Karpas-422 (cell line): ENCODE measurements around the gene IGF2. TPM values are rescaled to one million over a fixed set of nuclear protein-coding genes. Genes with fewer than 3 reads are reported as not detected.

ENCODE experiments used
- DNase-seq: peaks from one replicate; pipeline ENCODE4 v3.0.0-alpha.2; 2015
- H2AFZ ChIP-seq: fragments of 200-600 bp; sonication (generic); 2 replicates; pipeline ENCODE4 v1.6.1; 2014; ENCODE audit warnings: antibody characterized with exemption, low read length, mixed read lengths
- H3K27ac ChIP-seq: fragments of 200-600 bp; sonication (generic); 2 replicates; pipeline ENCODE4 v1.5.1; 2014; ENCODE audit warnings: mild to moderate bottlenecking, low read length, moderate library complexity
- H3K27me3 ChIP-seq: fragments of 200-600 bp; sonication (generic); 2 replicates; pipeline ENCODE4 v1.6.1; 2014; ENCODE audit warnings: low read length, mixed read lengths
- H3K36me3 ChIP-seq: fragments of 200-600 bp; sonication (generic); 2 replicates; pipeline ENCODE4 v1.6.1; 2014; ENCODE audit warnings: low read length, mixed read lengths; ENCODE audit not compliant: insufficient read depth
- H3K4me1 ChIP-seq: fragments of 200-600 bp; sonication (generic); 2 replicates; pipeline ENCODE4 v1.6.1; 2014; ENCODE audit warnings: mild to moderate bottlenecking, low read length, mixed read lengths
- H3K4me2 ChIP-seq: fragments of 200-600 bp; sonication (generic); 2 replicates; pipeline ENCODE4 v1.6.1; 2014; ENCODE audit warnings: low read length, low read depth, mild to moderate bottlenecking; ENCODE audit not compliant: poor library complexity, severe bottlenecking
- H3K4me3 ChIP-seq: fragments of 200-600 bp; sonication (generic); 2 replicates; pipeline ENCODE4 v1.5.1; 2014; ENCODE audit warnings: mild to moderate bottlenecking, antibody characterized with exemption, low read length, mixed read lengths
- H3K79me2 ChIP-seq: fragments of 200-600 bp; sonication (generic); 2 replicates; pipeline ENCODE4 v1.6.1; 2014; ENCODE audit warnings: mild to moderate bottlenecking, low read length, mixed read lengths
- H3K9ac ChIP-seq: fragments of 200-600 bp; sonication (generic); 2 replicates; pipeline ENCODE4 v1.6.0; 2014; ENCODE audit warnings: low read length
- H3K9me2 ChIP-seq: fragments of 200-600 bp; sonication (generic), shearing (Covaris generic); replicated peaks from 2 replicates; pipeline ENCODE4 v1.6.0; 2014; ENCODE audit warnings: mild to moderate bottlenecking, low read length, moderate library complexity; ENCODE audit not compliant: insufficient read depth
- H3K9me3 ChIP-seq: fragments of 300-700, 200-600 bp; sonication (generic); 2 replicates; pipeline ENCODE4 v1.6.1; 2014; ENCODE audit warnings: low read length, mixed read lengths
- H4K20me1 ChIP-seq: fragments of 200-600 bp; sonication (generic); 2 replicates; pipeline ENCODE4 v1.6.1; 2014; ENCODE audit warnings: mild to moderate bottlenecking, antibody characterized with exemption, low read length, low read depth; ENCODE audit not compliant: insufficient read depth
- total RNA-seq: library from RNA; depleted of rRNA; stranded (reverse); fragments of >200 nt; shearing (Covaris generic); gene quantifications from 2 replicates; pipeline ENCODE4 v1.2.3, GENCODE V29; 2014; ENCODE audit warnings: low replicate concordance

The IGF2 gene
- total RNA-seq, 1 experiment from 2014 or later: not detected

DNA sequence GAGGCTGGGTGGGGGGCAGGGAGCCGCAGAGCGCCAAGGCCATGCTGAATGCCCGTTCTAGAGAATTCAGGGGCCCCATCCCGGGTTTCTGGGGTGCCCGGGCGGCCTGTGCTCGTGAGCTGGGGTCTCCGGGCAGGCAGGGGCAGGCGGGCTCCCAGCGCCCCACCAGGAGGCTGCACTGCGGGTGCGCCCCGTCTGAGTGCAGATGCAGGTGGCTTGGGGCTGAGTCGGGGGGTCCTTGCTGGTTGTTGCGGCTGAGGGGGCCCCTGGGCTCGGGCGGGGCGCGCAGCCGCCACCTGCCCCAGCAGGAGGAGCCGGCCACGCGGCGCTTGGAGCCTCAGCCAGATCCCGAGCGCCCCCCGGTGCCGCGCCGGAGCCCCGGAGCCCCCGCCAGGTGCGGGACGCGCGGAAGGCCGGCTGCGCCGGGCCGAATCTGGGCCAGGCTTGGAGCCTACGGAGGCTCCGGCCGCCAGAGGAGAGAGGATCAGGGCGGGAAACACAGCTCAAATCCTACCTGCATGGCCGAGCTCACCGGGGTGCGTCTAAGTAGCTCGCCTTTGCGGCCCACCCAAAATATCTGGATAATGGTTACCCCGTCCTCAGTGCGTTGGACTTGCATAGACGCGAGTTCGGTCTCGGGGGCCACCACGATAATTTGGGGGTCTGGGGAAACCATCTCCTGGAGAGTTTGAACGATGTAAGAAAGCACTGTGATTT, 590 bp upstream of the IGF2 start:
- H4K20me1 ChIP-seq: no peaks in the 10 kb centered on the region
- no peak overlapping the region for H3K27ac ChIP-seq
- no peak for DNase-seq
- H3K4me3 ChIP-seq: no peak overlapping the region
- no peaks in the 10 kb centered on the region for H3K9me3 ChIP-seq
- H2AFZ ChIP-seq: no peak overlapping the region
- no peak overlapping the region for H3K4me2 ChIP-seq
- H3K4me1 ChIP-seq: no peaks in the 10 kb centered on the region
- no peaks in the 10 kb centered on the region for H3K36me3 ChIP-seq
- H3K79me2 ChIP-seq: no peaks in the 10 kb centered on the region
- no peaks in the 10 kb centered on the region for H3K9me2 ChIP-seq
- no peak overlapping the region for H3K9ac ChIP-seq
- no peaks in the 10 kb centered on the region for H3K27me3 ChIP-seq

DNA sequence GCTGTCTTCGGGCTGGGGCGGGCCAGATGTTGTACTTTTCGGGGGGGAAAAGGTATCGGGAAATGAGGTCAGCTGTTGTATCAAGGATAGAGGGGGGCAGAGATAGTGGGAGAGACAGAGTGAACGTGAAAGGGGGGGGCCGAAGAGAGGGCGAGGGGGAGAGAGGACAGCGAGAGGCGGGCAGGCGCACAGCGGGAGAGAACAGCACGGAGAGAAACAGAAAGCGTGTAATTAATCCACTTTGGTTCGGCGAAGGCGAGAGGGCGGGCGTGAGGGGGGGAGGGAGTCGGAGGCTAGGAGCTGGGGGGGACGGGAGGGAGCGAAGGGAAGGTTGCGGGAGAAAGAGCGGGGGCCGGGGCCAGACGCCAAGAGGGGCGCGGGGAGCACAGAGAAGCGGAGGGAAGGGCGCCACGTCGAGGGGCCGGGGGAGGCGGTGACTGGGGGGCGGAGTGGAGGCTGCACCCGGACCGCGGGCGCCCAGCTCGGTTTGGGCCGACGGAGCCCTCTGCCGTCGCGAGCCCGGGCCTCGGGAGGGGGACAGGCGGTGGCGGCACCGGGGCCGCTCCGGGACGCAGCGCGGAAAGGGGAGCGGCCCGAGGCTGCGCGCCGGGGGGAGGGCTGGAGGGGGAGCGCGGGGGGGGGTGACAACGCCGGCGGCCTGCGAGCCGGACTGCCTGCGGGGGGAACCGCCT, 612 bp downstream of the IGF2 start:
- H3K4me2 ChIP-seq: no peak overlapping the region

DNA sequence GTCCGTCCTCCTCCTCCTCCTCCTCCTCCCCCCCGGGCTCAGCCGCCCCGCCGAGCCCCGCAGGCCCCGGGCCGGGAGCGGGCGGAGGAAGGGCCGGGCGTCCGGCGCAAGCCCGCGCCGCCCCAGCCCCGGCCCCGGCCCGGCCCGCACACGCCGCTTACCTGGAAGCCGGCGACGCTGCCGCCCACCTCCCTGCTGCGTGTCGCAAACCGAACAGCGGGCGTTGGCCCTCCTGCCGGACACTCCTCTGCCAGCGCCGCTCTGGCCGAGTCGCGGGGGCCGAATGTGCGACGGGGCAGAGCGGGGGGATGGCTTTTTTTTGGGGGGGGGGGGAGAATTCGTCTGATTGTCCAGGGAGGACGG, 1.1 kb downstream of the IGF2 start:
- Histone ChIP-seq H3K9me3 (no peaks in the 10 kb centered on the region), H3K36me3 (no peaks in the 10 kb centered on the region), H3K9me2 (no peaks in the 10 kb centered on the region), H3K4me3 (no peak overlapping the region), H3K4me2 (no peak overlapping the region), H2AFZ (no peak overlapping the region), H3K27me3 (no peaks in the 10 kb centered on the region), H3K27ac (no peak overlapping the region), H4K20me1 (no peaks in the 10 kb centered on the region), H3K9ac (no peak overlapping the region), H3K79me2 (no peaks in the 10 kb centered on the region), H3K4me1 (no peaks in the 10 kb centered on the region)
- no peak for DNase-seq

More for the DNA sequence above, 612 bp downstream of the IGF2 start:
- Histone ChIP-seq H2AFZ (no peak overlapping the region), H3K4me1 (no peaks in the 10 kb centered on the region), H4K20me1 (no peaks in the 10 kb centered on the region), H3K9me2 (no peaks in the 10 kb centered on the region), H3K4me3 (no peak overlapping the region), H3K9me3 (no peaks in the 10 kb centered on the region), H3K27ac (no peak overlapping the region), H3K36me3 (no peaks in the 10 kb centered on the region), H3K9ac (no peak overlapping the region), H3K27me3 (no peaks in the 10 kb centered on the region), H3K79me2 (no peaks in the 10 kb centered on the region)
- DNase-seq: no peak

DNA sequence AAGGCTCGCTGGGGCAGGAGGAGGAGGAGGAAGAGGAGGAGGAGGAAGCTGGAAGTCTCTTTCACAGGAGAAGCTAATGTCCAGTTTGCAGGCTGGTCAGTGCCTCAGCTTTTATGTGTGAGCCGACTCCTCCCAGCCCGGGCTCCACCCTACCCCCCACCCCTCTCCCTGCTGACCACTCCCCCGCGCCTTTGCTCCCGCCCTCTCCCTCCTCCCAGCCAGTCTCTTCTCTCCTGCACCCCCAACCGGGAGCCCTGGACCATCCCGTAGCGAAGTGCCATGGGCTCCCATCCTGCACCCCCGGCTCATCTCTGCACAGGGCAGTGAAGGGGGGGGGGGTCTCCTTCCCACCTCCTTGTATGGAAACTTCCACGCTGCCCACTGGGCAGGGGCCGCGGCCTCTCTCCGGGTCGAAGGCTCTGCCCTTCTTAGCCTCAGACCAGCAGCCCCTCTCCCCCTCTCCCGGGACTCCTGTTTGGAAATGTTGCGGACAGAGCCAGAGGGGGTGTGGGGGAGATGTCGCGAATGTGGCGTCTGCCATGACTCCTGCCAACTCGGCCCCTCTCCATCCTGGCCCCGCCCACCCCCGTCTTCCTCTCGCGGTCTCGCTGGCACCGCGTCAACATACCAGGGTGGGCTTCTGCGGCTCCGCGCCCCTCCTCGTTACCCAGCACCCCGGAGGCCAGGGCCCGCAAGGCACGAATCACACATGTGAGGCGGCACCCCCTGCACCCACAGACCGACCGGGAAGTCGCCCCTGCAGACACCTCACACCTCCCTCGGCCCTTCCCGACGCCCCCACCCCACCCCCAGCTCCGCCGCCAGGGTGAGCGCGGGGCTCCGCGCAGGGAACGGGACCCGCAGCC, 1.8 kb downstream of the IGF2 start:
- H2AFZ ChIP-seq: no peak overlapping the region
- no peak overlapping the region for H3K4me2 ChIP-seq

DNA sequence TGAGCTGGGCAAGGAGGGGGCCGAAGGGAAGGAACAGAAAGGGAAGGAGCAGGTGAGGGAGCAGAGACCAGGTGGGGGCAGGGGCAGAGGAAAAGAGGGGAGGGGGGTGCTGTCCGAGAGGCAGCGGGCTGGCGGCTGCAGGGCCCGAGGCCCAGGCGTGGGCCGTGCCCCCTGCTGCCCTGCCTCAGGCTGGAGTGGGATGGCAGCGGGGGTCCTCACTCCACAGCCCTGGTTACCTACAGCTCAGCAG, 2.3 kb downstream of the IGF2 start:
- no peak overlapping the region for H3K9ac ChIP-seq
- no peaks in the 10 kb centered on the region for H3K9me2 ChIP-seq

More for the DNA sequence above, 1.8 kb downstream of the IGF2 start:
- Histone ChIP-seq H3K4me3 (no peak overlapping the region), H3K27ac (no peak overlapping the region), H3K9me3 (no peaks in the 10 kb centered on the region), H3K36me3 (no peaks in the 10 kb centered on the region), H3K4me1 (no peaks in the 10 kb centered on the region), H3K79me2 (no peaks in the 10 kb centered on the region), H3K9ac (no peak overlapping the region), H3K27me3 (no peaks in the 10 kb centered on the region), H3K9me2 (no peaks in the 10 kb centered on the region), H4K20me1 (no peaks in the 10 kb centered on the region)
- DNase-seq: no peak

DNA sequence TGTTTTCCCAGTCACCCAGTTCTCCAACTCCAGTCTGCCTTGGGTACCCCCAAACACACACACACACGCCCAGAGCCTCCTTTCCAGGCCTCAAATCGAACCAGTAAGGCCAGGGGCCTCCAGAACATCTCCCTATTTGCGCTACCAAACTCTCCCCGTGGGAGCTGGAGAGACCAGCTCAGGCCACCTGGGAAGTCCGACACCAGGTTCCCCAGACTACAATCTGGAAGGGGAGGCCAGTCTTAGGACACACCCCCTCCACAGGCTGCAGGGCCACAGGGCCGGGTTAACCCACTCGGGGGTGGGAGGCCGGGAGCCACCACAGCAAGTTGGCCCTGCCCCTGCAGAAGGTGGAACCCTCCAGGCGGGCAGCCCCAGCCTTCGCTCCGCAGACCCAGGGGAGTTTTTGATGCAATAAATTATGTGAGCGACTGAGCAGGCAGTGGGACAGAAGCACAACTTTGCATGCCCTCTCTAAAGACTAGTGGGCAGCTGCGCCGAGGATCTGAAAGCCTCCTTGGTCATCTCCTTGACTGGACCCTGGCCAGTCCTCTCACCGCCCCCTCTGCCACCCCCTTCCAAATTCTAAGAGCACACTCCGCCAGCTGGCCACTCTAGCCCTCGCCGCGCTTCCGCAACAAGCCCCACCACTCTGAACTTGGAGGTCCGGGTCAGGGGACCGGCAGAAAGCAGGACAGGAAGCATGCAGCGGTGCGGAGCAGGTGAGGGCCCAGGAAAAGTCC, 2.8 kb downstream of the IGF2 start:
- DNase-seq: no peak
- Histone ChIP-seq H3K4me3 (no peak overlapping the region), H3K9me3 (no peaks in the 10 kb centered on the region), H3K9ac (no peak overlapping the region), H3K79me2 (no peaks in the 10 kb centered on the region), H3K9me2 (no peaks in the 10 kb centered on the region), H3K27me3 (no peaks in the 10 kb centered on the region), H3K4me1 (no peaks in the 10 kb centered on the region), H4K20me1 (no peaks in the 10 kb centered on the region), H3K36me3 (no peaks in the 10 kb centered on the region), H2AFZ (no peak overlapping the region), H3K4me2 (no peak overlapping the region), H3K27ac (no peak overlapping the region)

More for the DNA sequence above, 2.3 kb downstream of the IGF2 start:
- H3K79me2 ChIP-seq: no peaks in the 10 kb centered on the region
- H4K20me1 ChIP-seq: no peaks in the 10 kb centered on the region
- no peaks in the 10 kb centered on the region for H3K9me3 ChIP-seq
- no peak overlapping the region for H3K4me2 ChIP-seq
- no peak overlapping the region for H3K27ac ChIP-seq
- H3K4me1 ChIP-seq: no peaks in the 10 kb centered on the region
- H3K4me3 ChIP-seq: no peak overlapping the region
- H2AFZ ChIP-seq: no peak overlapping the region
- no peaks in the 10 kb centered on the region for H3K36me3 ChIP-seq
- no peaks in the 10 kb centered on the region for H3K27me3 ChIP-seq
- DNase-seq: no peak

DNA sequence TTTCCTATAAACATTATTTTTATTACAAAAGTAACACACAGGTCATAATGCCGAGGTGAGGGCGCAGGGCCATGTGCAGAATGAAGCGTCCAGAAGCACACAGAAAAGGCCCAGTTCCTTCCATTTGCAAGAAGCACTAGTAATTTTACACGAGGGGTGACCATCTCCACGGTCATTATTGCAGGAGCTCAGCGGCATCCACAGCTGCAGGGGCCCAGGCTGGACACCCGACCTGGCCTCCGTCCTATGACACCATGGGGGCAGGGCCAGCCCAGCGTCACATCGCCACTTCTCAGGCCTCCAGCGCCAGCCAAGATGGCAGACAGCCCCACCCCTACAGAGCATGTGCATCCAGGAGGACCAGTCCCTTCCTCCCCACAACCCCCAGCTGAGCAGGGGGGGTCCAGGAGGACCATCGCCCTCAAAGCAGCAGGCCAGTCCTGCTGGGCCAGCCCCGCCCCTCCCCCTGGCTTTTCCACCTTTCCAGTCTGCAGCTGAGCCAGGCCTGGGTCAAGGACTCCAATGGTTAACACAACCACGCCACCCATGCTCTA, 3.5 kb downstream of the IGF2 start:
- DNase-seq: no peak
- Histone ChIP-seq H3K9ac (no peak overlapping the region), H3K4me2 (no peak overlapping the region), H3K36me3 (no peaks in the 10 kb centered on the region), H3K9me2 (no peaks in the 10 kb centered on the region), H3K79me2 (no peaks in the 10 kb centered on the region), H3K9me3 (no peaks in the 10 kb centered on the region), H3K27ac (no peak overlapping the region), H3K27me3 (no peaks in the 10 kb centered on the region), H4K20me1 (no peaks in the 10 kb centered on the region), H3K4me3 (no peak overlapping the region), H3K4me1 (no peaks in the 10 kb centered on the region), H2AFZ (no peak overlapping the region)
